ENCODE measurements around the gene BAHCC1. TPM values are rescaled to one million over a fixed set of nuclear protein-coding genes. Genes with fewer than 3 reads are reported as not detected.

Gene BAHCC1
- total RNA-seq, 2 donors from 2014 or later: 11.4 to 28.9 TPM

DNA sequence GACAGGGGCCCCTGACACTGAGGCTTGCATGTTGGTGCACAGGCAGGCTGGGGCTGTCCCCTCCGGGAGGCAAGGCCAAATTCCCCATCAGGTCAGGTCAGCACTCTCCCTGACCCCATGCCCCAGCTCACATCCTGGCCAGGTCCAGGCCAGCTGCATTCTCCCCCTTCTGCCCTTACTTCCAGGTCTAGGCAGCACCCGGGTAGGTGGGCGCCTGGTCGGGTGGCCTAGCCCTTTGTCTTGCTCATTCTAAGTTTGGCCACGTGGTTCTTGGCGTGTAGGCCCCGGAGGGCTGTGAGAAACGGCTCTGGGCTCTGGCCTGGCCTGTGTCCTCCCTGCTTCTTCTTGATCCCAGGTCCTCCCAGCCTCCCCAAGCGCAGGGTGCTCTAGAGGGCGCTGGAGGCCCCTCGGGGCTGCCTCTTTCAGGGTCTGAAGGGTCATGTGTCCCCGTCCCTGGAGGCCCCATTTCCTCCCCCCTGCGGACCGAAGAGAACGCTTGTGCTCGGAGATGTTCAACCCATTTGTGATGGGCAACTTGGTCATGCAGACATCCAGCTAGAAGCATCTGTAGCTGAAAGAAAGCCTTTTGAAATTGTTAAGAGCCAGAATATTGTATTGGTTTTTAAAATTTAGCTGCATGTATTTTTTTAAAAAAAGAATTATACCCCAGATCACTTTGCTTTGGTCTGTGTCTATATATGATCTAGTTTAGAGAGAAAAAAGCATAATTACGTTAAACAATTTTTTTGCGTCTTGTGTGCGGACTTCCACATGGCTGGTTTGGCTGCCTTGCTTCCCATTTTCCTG, 6.7 kb downstream of the BAHCC1 start:
- 60% methylated on average over 19 of the region's 19 CpGs for WGBS
- Histone ChIP-seq H3K9me3 (no peaks in the 10 kb centered on the region), H3K27ac (peak overlapping the region; percentile 86 to 99), H3K4me1 (replicated peaks) (peaks cover 9% of the 10 kb centered on the region), H3K36me3 (no peaks in the 10 kb centered on the region), H3K4me3 (no peak overlapping the region), H3K27me3 (replicated peaks; ENCODE audit: insufficient read depth) (no peaks in the 10 kb centered on the region)
- intact Hi-C loops (cut with DNase I): no loop called here
- DNase-seq (ENCODE audit: low spot score): no peak
- TF ChIP-seq POLR2AphosphoS5 (IDR thresholded peaks at IDR 0.05) (no peak), POLR2A (IDR thresholded peaks at IDR 0.05) (no peak)
- TF ChIP-seq, protein P1, sequence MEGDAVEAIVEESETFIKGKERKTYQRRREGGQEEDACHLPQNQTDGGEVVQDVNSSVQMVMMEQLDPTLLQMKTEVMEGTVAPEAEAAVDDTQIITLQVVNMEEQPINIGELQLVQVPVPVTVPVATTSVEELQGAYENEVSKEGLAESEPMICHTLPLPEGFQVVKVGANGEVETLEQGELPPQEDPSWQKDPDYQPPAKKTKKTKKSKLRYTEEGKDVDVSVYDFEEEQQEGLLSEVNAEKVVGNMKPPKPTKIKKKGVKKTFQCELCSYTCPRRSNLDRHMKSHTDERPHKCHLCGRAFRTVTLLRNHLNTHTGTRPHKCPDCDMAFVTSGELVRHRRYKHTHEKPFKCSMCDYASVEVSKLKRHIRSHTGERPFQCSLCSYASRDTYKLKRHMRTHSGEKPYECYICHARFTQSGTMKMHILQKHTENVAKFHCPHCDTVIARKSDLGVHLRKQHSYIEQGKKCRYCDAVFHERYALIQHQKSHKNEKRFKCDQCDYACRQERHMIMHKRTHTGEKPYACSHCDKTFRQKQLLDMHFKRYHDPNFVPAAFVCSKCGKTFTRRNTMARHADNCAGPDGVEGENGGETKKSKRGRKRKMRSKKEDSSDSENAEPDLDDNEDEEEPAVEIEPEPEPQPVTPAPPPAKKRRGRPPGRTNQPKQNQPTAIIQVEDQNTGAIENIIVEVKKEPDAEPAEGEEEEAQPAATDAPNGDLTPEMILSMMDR (IDR thresholded peaks at IDR 0.05): no peak

DNA sequence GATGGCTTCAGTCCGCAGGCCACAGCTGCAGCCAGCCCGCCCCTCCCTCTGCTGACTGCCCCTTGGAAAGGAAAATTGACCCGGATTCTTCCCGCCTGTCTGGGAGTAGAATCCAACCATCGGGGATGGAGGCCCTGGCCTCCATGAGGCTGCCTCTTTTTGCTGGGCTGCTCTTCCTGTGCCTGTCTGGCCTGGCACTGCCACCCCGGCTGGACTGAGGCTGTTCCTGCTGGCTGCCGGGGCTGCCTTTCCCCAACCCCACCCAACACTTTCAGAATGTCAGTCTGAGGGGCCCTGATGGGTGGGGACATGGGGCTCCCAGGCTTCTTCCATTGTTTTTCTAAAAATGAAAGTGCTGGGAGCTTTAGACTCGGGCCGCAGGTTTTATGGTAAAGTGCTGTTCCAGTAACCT, 7.3 kb downstream of the BAHCC1 start:
- no peak for DNase-seq (ENCODE audit: low spot score)
- H3K9me3 ChIP-seq: no peaks in the 10 kb centered on the region
- peaks cover 9% of the 10 kb centered on the region for H3K4me1 ChIP-seq (replicated peaks)
- peak overlapping the region; percentile 41 to 53 for H3K27ac ChIP-seq
- no peaks in the 10 kb centered on the region for H3K27me3 ChIP-seq (replicated peaks; ENCODE audit: insufficient read depth)
- H3K4me3 ChIP-seq: no peak overlapping the region
- TF ChIP-seq POLR2AphosphoS5 (IDR thresholded peaks at IDR 0.05): no peak
- TF ChIP-seq, protein P1 (IDR thresholded peaks at IDR 0.05): no peak
- no peak for TF ChIP-seq POLR2A (IDR thresholded peaks at IDR 0.05)
- no peaks in the 10 kb centered on the region for H3K36me3 ChIP-seq
- WGBS: 58% methylated on average over 9 of the region's 9 CpGs
- intact Hi-C loops (cut with DNase I): no loop called here

- 68% methylated on average over 9 of the region's 9 CpGs for WGBS
- Histone ChIP-seq H3K27ac (peak overlapping the region; percentile 41 to 53), H3K4me1 (replicated peaks) (peaks cover 9% of the 10 kb centered on the region), H3K36me3 (no peaks in the 10 kb centered on the region), H3K27me3 (replicated peaks; ENCODE audit: insufficient read depth) (no peaks in the 10 kb centered on the region), H3K9me3 (no peaks in the 10 kb centered on the region), H3K4me3 (no peak overlapping the region)
- intact Hi-C loops (cut with DNase I): no loop called here
- DNase-seq (ENCODE audit: low spot score): no peak
- TF ChIP-seq POLR2AphosphoS5 (IDR thresholded peaks at IDR 0.05) (no peak), POLR2A (IDR thresholded peaks at IDR 0.05) (no peak)
- TF ChIP-seq, protein P1 (IDR thresholded peaks at IDR 0.05): no peak
These were observed 7.8 kb downstream of the BAHCC1 start for GRCh38 chr17:81402981-81403467.

- Histone ChIP-seq H3K4me3 (no peak overlapping the region), H3K27me3 (replicated peaks; ENCODE audit: insufficient read depth) (no peaks in the 10 kb centered on the region), H3K36me3 (no peaks in the 10 kb centered on the region), H3K27ac (peak overlapping the region; percentile 51 to 62), H3K9me3 (no peaks in the 10 kb centered on the region), H3K4me1 (replicated peaks) (peaks cover 9% of the 10 kb centered on the region)
- no peak for DNase-seq (ENCODE audit: low spot score)
- intact Hi-C loops (cut with DNase I): no loop called here
- 68% methylated on average over 39 of the region's 39 CpGs for WGBS
- TF ChIP-seq, protein P1 (IDR thresholded peaks at IDR 0.05): no peak
- peak; percentile 51 for TF ChIP-seq POLR2AphosphoS5 (IDR thresholded peaks at IDR 0.05)
These were observed 8.6 kb downstream of the BAHCC1 start for GRCh38 chr17:81403671-81404534.

Measured in prostate gland (tissue), 2 donors.